Keratinocyte (primary cell): Measurements from ENCODE around the gene NEGR1. TPM values are rescaled to one million over a fixed set of nuclear protein-coding genes. Genes with fewer than 3 reads are reported as not detected.

Source experiments
- DNase-seq: peaks from one replicate; pipeline ENCODE4 v3.0.0-alpha.2; 2011; ENCODE audit warnings: low read depth, missing footprints, low spot score
- FAIRE-seq: peaks from 2 replicates; lab custom pipeline; 2011; peaks lifted over from hg19 to GRCh38; lab: Jason Lieb, UNC
- H2AFZ ChIP-seq: 2 replicates; pipeline ENCODE4 v1.6.0; 2012; ENCODE audit warnings: low read length, control low read depth, inconsistent platforms; ENCODE audit not compliant: control insufficient read depth
- H3K27ac ChIP-seq: 2 replicates; pipeline ENCODE4 v1.5.1; 2011; ENCODE audit warnings: low read length; ENCODE audit not compliant: control insufficient read depth, insufficient read depth
- H3K27me3 ChIP-seq: 3 replicates; pipeline ENCODE4 v1.6.0; 2011; ENCODE audit warnings: low read length; ENCODE audit not compliant: control insufficient read depth, insufficient read depth; ENCODE audit errors: extremely low read depth
- H3K36me3 ChIP-seq, 2 experiments: 2 replicates in 1 of 2; 3 replicates in 1 of 2; pipeline ENCODE4 v1.5.1; 2011; ENCODE audit warnings: low read length in 2 of 2, mild to moderate bottlenecking in 1 of 2; ENCODE audit not compliant: control insufficient read depth in 2 of 2, insufficient read depth in 2 of 2; ENCODE audit errors: extremely low read depth in 1 of 2
- H3K4me1 ChIP-seq: 3 replicates; pipeline ENCODE4 v1.5.1; 2011; ENCODE audit warnings: low read length; ENCODE audit not compliant: control insufficient read depth, insufficient read depth; ENCODE audit errors: extremely low read depth
- H3K4me2 ChIP-seq: 3 replicates; pipeline ENCODE4 v1.6.0; 2011; ENCODE audit warnings: low read depth, low read length; ENCODE audit not compliant: control insufficient read depth, insufficient read depth; ENCODE audit errors: extremely low read depth
- H3K4me3 ChIP-seq, 3 experiments: fragments of 200-600 bp in 1 of 3; sonication (generic) in 1 of 3; 2 replicates in 2 of 3; 3 replicates in 1 of 3; pipeline ENCODE4 v1.5.1; 2011 to 2016; ENCODE audit warnings: low read length in 3 of 3, mild to moderate bottlenecking in 3 of 3, control low read depth in 2 of 3, inconsistent platforms in 1 of 3, low read depth in 1 of 3, mixed read lengths in 1 of 3, mixed run types in 1 of 3, moderate library complexity in 1 of 3; ENCODE audit not compliant: control insufficient read depth in 2 of 3, insufficient read depth in 2 of 3; ENCODE audit errors: extremely low read depth in 1 of 3
- H3K79me2 ChIP-seq: 2 replicates; pipeline ENCODE4 v1.6.0; 2012; ENCODE audit warnings: low read length; ENCODE audit not compliant: control insufficient read depth, insufficient read depth
- H3K9ac ChIP-seq: 3 replicates; pipeline ENCODE4 v1.6.0; 2011; ENCODE audit warnings: low read length; ENCODE audit not compliant: control insufficient read depth, insufficient read depth; ENCODE audit errors: extremely low read depth
- H3K9me1 ChIP-seq: 3 replicates; pipeline ENCODE4 v1.6.0; 2011; ENCODE audit warnings: low read length; ENCODE audit not compliant: control insufficient read depth, insufficient read depth; ENCODE audit errors: extremely low read depth
- H3K9me3 ChIP-seq: 2 replicates; pipeline ENCODE4 v1.5.1; 2012; ENCODE audit warnings: low read depth, low read length; ENCODE audit not compliant: control insufficient read depth
- H4K20me1 ChIP-seq: 3 replicates; pipeline ENCODE4 v1.6.0; 2011; ENCODE audit warnings: low read length; ENCODE audit not compliant: control insufficient read depth, insufficient read depth; ENCODE audit errors: extremely low read depth
- CTCF ChIP-seq, 3 experiments: IDR thresholded peaks in 1 of 3; conservative IDR thresholded peaks in 1 of 3; optimal IDR thresholded peaks in 1 of 3; 2 replicates in 2 of 3; 3 replicates in 1 of 3; pipeline versions ENCODE3 to v1.5.1; 2011; ENCODE audit warnings: low read length in 3 of 3, mild to moderate bottlenecking in 3 of 3, moderate library complexity in 2 of 3, control low read depth in 1 of 3, inconsistent platforms in 1 of 3; ENCODE audit not compliant: insufficient read depth in 2 of 3; ENCODE audit errors: extremely low read depth in 1 of 3
- EZH2 ChIP-seq: IDR thresholded peaks from one replicate; pipeline ENCODE4 v1.6.1; 2012; ENCODE audit warnings: inconsistent platforms, mild to moderate bottlenecking, low read length, moderate library complexity
- dilution Hi-C: fragments of 300-500 bp; cut with MboI; formaldehyde crosslinking; loops from one replicate; pipeline ENCODE4 v1.7.0; 2020; ENCODE audit warnings: low sequenced_read_pairs; ENCODE audit not compliant: extremely low pct_ligation_motif_present
- polyA plus RNA-seq, 5 experiments: library from polyadenylated mRNA; depleted of rRNA in 3 of 5; stranded (reverse) in 3 of 5; stranded (forward) in 1 of 5; unstranded in 1 of 5; fragments of >200 nt; gene quantifications; 1 replicate in 1 of 5; 2 replicates in 3 of 5; 3 replicates in 1 of 5; pipeline versions ENCODE4 v1.2.1 to v1.2.3, GENCODE V29; 2011 to 2012; ENCODE audit warnings: missing spikeins in 2 of 5, low read depth in 1 of 5, low replicate concordance in 1 of 5

Gene NEGR1
- polyA plus RNA-seq, 1 donor (not counting 4 experiments of a cell fraction or from before 2014, with no cell fraction given), result 1.6 TPM

GRCh38 chr1:71792264-71792663 lies 490.1 kb downstream of the NEGR1 start:
- Histone ChIP-seq H2AFZ (no peak overlapping the region), H3K9ac (no peak overlapping the region), H3K79me2 (no peaks in the 10 kb centered on the region), H3K9me3 (no peaks in the 10 kb centered on the region), H3K36me3 (no peaks in the 10 kb centered on the region), H4K20me1 (no peaks in the 10 kb centered on the region), H3K4me3 (no peak overlapping the region), H3K9me1 (no peaks in the 10 kb centered on the region), H3K27ac (no peak overlapping the region), H3K4me1 (no peaks in the 10 kb centered on the region), H3K4me2 (no peak overlapping the region), H3K27me3 (no peaks in the 10 kb centered on the region)
- DNase-seq (no peak), FAIRE-seq (no peak)
- dilution Hi-C loops, result no loop called here
- TF ChIP-seq EZH2 (no peak), CTCF (optimal IDR thresholded peaks at IDR 0.05 in 1 of 3, IDR thresholded peaks at IDR 0.05 in 1 of 3, conservative IDR thresholded peaks at IDR 0.05 in 1 of 3; ENCODE audit: extremely low read depth in 1 of 3, insufficient read depth in 2 of 3, low read length in 3 of 3) (no peak)

GRCh38 chr1:71788113-71788512 lies 494.2 kb downstream of the NEGR1 start:
- FAIRE-seq (no peak), DNase-seq (no peak)
- Histone ChIP-seq H3K36me3 (no peaks in the 10 kb centered on the region), H3K27me3 (no peaks in the 10 kb centered on the region), H2AFZ (no peak overlapping the region), H3K4me1 (no peaks in the 10 kb centered on the region), H3K4me2 (no peak overlapping the region), H3K4me3 (no peak overlapping the region), H3K79me2 (no peaks in the 10 kb centered on the region), H3K27ac (no peak overlapping the region), H3K9ac (no peak overlapping the region), H4K20me1 (no peaks in the 10 kb centered on the region), H3K9me1 (no peaks in the 10 kb centered on the region), H3K9me3 (no peaks in the 10 kb centered on the region)
- TF ChIP-seq CTCF (optimal IDR thresholded peaks at IDR 0.05 in 1 of 3, IDR thresholded peaks at IDR 0.05 in 1 of 3, conservative IDR thresholded peaks at IDR 0.05 in 1 of 3; ENCODE audit: extremely low read depth in 1 of 3, insufficient read depth in 2 of 3, low read length in 3 of 3) (no peak), EZH2 (no peak)
- dilution Hi-C loops, result no loop called here
